ENCODE results near the gene ICOS. TPM values are rescaled to one million over a fixed set of nuclear protein-coding genes. Genes with fewer than 3 reads are reported as not detected.
"Not testable (repeated sequence)": the region's sequence is repeated elsewhere in the genome, so short reads cannot be mapped to it uniquely, and the experiment has no call there.

ICOS gene
- total and polyA plus RNA-seq, 2 of the 4 experiments (the other 2 are of a cell fraction) = not detected

GRCh38 chr2:203965190-203965589 is 28.6 kb downstream of the ICOS start:
- H3K4me2 ChIP-seq (ENCODE audit: low read depth, low read length); in situ Hi-C loops (cut with MboI; ENCODE audit: low sequenced_read_pairs); H3K36me3 ChIP-seq (ENCODE audit: control insufficient read depth, insufficient read depth, low read length); BruUV-seq (replicated peaks); H2AK5ac ChIP-seq (ENCODE audit: low read depth, low read length); H3K27me3 ChIP-seq (ENCODE audit: control insufficient read depth, insufficient read depth, low read length); H3K79me1 ChIP-seq (ENCODE audit: low read depth in 1 of 2, low read length in 2 of 2); POLR2A ChIA-PET (ENCODE audit: unreplicated experiment); intact Hi-C loops (cut with micrococcal nuclease); H3K18ac ChIP-seq (ENCODE audit: low read depth, low read length); H2BK5ac ChIP-seq (ENCODE audit: low read depth, low read length, poor library complexity, severe bottlenecking); H3K9ac ChIP-seq (ENCODE audit: low read depth, low read length); H2BK15ac ChIP-seq (ENCODE audit: low read depth, low read length); dilution Hi-C loops (cut with HindIII; ENCODE audit: low sequenced_read_pairs, unreplicated experiment); H3K14ac ChIP-seq (replicated peaks; ENCODE audit: low read depth, low read length); H2AFZ ChIP-seq (replicated peaks; ENCODE audit: low read length, poor library complexity); H2BK120ac ChIP-seq (ENCODE audit: low read depth, low read length); H3K4me1 ChIP-seq (ENCODE audit: control insufficient read depth, insufficient read depth, low read length); H2AK9ac ChIP-seq (replicated peaks; ENCODE audit: low read depth, low read length, poor library complexity); H4K8ac ChIP-seq (ENCODE audit: low read depth in 2 of 2, low read length in 2 of 2); H3K9me1 ChIP-seq (ENCODE audit: insufficient read depth, low read length); H2BK20ac ChIP-seq (ENCODE audit: low read depth, low read length); ATAC-seq (ENCODE audit: low read depth); H3K4me3 ChIP-seq (ENCODE audit: insufficient read depth, low read depth, low read length); H3K23ac ChIP-seq (ENCODE audit: low read depth, low read length); H3K56ac ChIP-seq (ENCODE audit: extremely low read depth, insufficient read depth, low read length); H3K4ac ChIP-seq (ENCODE audit: low read depth, low read length); CTCF ChIA-PET; H3K27ac ChIP-seq (ENCODE audit: insufficient read depth, low read length); H4K20me1 ChIP-seq (ENCODE audit: insufficient read depth, low read length); H4K5ac ChIP-seq (ENCODE audit: low read depth, low read length); DNase-seq; H3K9me3 ChIP-seq (ENCODE audit: control insufficient read depth, insufficient read depth, low read length); H4K91ac ChIP-seq (ENCODE audit: insufficient read depth, low read depth, low read length): not testable (repeated sequence)
- 100% methylated on average over 1 of the region's 7 CpGs; no CpG with 5 or more reads in 1 of the 2 experiments for WGBS, 2 experiments (ENCODE audit: extremely low coverage in 2 of 2, insufficient read length in 1 of 2)

All from IMR-90 (cell line).